Colonic mucosa (tissue), 4 donors: Measurements from ENCODE around the gene HEXIM2. TPM values are rescaled to one million over a fixed set of nuclear protein-coding genes. Genes with fewer than 3 reads are reported as not detected.

Experiments used
- DNase-seq: peaks from one replicate; pipeline ENCODE4 v3.0.0-alpha.2; 2020
- H3K27ac ChIP-seq: fragments of 200-600 bp; one replicate; pipeline ENCODE4 v1.8.0; 2021
- H3K27me3 ChIP-seq: fragments of 200-600 bp; one replicate; pipeline ENCODE4 v1.8.0; 2021
- H3K36me3 ChIP-seq: fragments of 200-600 bp; one replicate; pipeline ENCODE4 v1.8.0; 2021
- H3K4me1 ChIP-seq: fragments of 200-600 bp; one replicate; pipeline ENCODE4 v1.8.0; 2021; ENCODE audit warnings: mild to moderate bottlenecking
- H3K4me3 ChIP-seq: fragments of 200-600 bp; one replicate; pipeline ENCODE4 v1.8.0; 2021
- H3K9ac ChIP-seq, 2 donors: one replicate each; pipeline ENCODE4 v1.7.0; 2013; ENCODE audit warnings: control low read depth in 2 of 2, low read depth in 2 of 2, low read length in 2 of 2
- H3K9me3 ChIP-seq: fragments of 200-600 bp; one replicate; pipeline ENCODE4 v1.8.0; 2021
- intact Hi-C: fragments of 100-400 bp; cut with DNase I; formaldehyde crosslinking; loops from one replicate; pipeline ENCODE4 v1.14.1; 2022
- total RNA-seq, 2 donors: library from RNA; stranded (reverse); fragmentation: NEBNext Ultra II Directional in 1 of 2; extraction: Animal tissue kit (Norgen Biotek cat#: 25700) in 1 of 2; gene quantifications; one replicate each; pipeline ENCODE4 v1.2.1, GENCODE V29; 2021
- TF ChIP-seq, protein P1 (sequence below): fragments of 200-600 bp; IDR thresholded peaks from one replicate; pipeline ENCODE4 v1.8.0; 2022; ENCODE audit warnings: antibody characterized with exemption, mild to moderate bottlenecking
- donor health status: healthy.
- donor health status: DM: no; HTN: no; CAD: no.
- donor health status: DM: no; HTN: no; CAD: no.

Gene HEXIM2
- total RNA-seq, 2 donors from 2014 or later: 7.2 to 8.1 TPM

DNA sequence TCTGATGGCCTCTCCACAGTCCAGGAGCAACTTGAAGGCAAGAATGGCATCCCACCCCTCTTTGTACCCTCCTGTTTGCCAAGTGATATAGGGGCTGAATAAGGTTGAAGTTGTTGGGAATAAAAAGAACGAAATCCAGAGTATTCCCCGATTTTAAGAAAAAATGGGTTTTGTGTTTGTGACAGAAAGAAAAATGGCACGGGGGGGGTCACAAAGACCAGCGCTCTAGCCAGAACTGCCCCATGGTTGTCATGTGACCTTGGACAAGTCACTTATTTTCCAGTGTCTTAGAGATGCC, 15.1 kb upstream of the HEXIM2 start:
- no peak overlapping the region for H3K4me3 ChIP-seq
- no peaks in the 10 kb centered on the region for H3K9me3 ChIP-seq
- peak overlapping the region in 1 of 2 donors; percentile 91 for H3K9ac ChIP-seq
- intact Hi-C loops: no loop called here
- TF ChIP-seq, protein P1, sequence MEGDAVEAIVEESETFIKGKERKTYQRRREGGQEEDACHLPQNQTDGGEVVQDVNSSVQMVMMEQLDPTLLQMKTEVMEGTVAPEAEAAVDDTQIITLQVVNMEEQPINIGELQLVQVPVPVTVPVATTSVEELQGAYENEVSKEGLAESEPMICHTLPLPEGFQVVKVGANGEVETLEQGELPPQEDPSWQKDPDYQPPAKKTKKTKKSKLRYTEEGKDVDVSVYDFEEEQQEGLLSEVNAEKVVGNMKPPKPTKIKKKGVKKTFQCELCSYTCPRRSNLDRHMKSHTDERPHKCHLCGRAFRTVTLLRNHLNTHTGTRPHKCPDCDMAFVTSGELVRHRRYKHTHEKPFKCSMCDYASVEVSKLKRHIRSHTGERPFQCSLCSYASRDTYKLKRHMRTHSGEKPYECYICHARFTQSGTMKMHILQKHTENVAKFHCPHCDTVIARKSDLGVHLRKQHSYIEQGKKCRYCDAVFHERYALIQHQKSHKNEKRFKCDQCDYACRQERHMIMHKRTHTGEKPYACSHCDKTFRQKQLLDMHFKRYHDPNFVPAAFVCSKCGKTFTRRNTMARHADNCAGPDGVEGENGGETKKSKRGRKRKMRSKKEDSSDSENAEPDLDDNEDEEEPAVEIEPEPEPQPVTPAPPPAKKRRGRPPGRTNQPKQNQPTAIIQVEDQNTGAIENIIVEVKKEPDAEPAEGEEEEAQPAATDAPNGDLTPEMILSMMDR: no peak
- no peaks in the 10 kb centered on the region for H3K27me3 ChIP-seq
- H3K4me1 ChIP-seq: peaks cover 11% of the 10 kb centered on the region
- no peaks in the 10 kb centered on the region for H3K36me3 ChIP-seq
- H3K27ac ChIP-seq: peak overlapping the region; percentile 98
- DNase-seq: no peak

DNA sequence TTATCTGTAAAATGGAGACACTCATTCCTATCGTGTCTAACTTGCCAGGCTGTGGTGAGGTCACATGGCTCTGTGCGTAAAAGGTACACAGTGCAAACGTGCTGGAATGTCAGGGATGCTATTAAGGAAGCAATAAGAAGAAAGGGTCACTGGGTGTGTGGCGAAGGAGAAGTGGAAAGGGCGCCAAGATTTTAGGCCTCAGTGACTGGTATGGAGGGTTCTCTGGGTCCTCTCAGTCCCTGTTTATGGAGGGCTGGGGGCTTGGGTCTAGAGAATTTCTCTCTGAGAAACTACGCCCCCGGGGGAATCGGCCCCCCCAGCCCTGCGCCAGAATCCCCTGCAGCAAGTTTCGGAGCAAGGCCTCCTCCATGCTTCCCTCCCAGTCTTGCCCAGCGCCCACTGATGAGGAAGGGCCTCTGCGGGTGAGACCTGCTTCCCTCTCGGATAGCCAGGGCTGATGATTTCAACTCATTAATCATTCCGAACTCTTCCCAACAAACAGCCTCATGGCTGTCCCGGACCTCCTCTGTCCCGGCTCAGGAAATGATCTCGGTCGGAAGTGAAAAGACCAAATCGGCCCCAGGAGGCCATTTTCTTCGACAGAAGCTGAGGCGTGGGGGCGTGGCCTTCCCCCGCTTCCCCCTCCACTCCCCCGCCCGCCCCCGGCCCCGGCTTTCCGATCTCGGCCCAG, 14.6 kb upstream of the HEXIM2 start:
- peaks cover 15% of the 10 kb centered on the region for H3K4me1 ChIP-seq
- peak; percentile 81 for DNase-seq
- H3K27ac ChIP-seq: peak overlapping the region; percentile 98
- no peaks in the 10 kb centered on the region for H3K36me3 ChIP-seq
- H3K9me3 ChIP-seq: no peaks in the 10 kb centered on the region
- H3K4me3 ChIP-seq: peak overlapping the region; percentile 55
- intact Hi-C loops: no loop called here
- TF ChIP-seq, protein P1: no peak
- peak overlapping the region; percentile 71 to 91 for H3K9ac ChIP-seq
- no peaks in the 10 kb centered on the region for H3K27me3 ChIP-seq

DNA sequence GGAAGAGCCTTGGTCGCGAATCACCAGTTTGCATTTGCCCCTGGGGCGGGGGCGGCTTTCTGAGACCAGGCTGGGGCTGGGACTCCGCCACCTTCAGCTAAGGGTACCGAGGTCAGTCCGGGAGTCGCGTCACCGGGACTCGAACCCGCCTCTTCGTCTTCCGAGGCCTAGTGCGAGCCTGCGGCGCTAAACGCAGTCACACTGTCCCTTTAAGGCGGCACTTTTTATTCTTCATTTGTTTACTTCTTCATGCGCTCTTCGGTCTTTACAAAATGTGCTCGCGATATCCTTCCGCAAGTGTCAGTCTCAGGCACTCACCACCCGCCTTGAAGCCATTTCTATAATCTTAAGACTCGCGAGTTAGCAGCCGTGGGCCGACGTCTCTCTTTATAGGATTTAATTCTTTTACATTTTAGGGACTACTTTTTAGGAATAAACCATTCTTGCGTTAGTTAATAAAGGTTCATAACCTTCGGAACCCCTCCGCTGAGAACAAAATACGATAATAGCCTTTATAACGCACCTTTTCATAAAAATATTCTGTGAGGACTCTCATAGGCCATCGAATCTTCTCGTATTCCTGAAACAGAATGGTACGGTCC, 14.0 kb upstream of the HEXIM2 start:
- peak; percentile 83 for DNase-seq
- Histone ChIP-seq H3K4me1 (peaks cover 15% of the 10 kb centered on the region), H3K9me3 (no peaks in the 10 kb centered on the region), H3K27me3 (no peaks in the 10 kb centered on the region), H3K4me3 (peak overlapping the region; percentile 55), H3K9ac (peak overlapping the region; percentile 71 to 91), H3K27ac (peak overlapping the region; percentile 98), H3K36me3 (no peaks in the 10 kb centered on the region)
- TF ChIP-seq, protein P1: no peak
- intact Hi-C loops: no loop called here

DNA sequence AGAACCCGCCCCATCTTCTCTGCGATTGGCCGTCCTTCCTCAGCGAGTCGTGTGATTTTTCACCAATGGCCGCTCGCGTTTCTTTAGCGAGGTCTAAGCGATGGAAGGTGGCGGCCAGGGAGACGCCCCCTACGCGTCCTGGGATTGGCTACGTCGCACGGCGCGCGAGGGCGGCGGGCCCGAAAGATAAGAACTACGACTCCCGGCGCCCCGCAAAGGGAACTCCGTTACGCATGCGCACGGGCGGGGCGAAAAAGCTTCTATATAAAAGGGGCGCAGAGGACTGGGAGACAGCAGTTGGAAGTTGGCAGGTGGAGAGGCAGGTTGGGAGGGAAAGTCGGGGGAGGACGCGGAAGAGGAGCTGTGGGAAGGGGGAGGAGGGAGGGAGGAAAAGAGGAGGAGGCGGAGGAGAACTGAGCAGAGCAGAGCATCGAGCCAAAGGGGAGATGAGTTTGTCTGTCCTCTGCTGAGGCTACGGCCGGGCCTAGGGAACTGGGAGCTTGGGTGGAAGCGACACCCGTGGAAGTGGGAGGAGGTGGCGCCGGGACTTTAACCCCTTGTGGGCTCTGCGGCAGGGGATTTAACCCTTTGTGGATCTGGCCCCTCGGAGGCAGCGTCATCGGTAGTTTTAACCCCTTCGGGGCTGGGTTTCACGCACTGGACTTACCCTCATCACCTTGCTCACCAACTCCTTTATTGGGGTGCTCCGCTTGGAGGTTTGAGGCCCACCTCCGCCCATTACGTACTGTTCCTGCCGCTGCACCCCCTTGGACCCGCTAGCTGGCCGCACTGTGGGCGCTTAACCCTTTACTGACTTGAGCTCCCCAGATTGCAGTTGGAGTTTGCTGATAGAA, 13.3 kb upstream of the HEXIM2 start, which contains the start of gene HEXIM1:
HEXIM1 (plus strand) TSS at position 293 of the 854 bp plus-strand sequence. CDS start 716 bp downstream, outside the sequence.
- DNase-seq: peak; percentile 99
- TF ChIP-seq, protein P1: no peak
- intact Hi-C loops: no loop called here
- peaks cover 15% of the 10 kb centered on the region for H3K4me1 ChIP-seq
- H3K9me3 ChIP-seq: no peaks in the 10 kb centered on the region
- H3K4me3 ChIP-seq: peak within 1 kb of the TSS; percentile 65
- H3K27ac ChIP-seq: peak within 1 kb of the TSS; percentile 98
- peak within 1 kb of the TSS; percentile 85 to 91 for H3K9ac ChIP-seq
- no peaks in the 10 kb centered on the region for H3K27me3 ChIP-seq
- H3K36me3 ChIP-seq: no peaks in the 10 kb centered on the region

DNA sequence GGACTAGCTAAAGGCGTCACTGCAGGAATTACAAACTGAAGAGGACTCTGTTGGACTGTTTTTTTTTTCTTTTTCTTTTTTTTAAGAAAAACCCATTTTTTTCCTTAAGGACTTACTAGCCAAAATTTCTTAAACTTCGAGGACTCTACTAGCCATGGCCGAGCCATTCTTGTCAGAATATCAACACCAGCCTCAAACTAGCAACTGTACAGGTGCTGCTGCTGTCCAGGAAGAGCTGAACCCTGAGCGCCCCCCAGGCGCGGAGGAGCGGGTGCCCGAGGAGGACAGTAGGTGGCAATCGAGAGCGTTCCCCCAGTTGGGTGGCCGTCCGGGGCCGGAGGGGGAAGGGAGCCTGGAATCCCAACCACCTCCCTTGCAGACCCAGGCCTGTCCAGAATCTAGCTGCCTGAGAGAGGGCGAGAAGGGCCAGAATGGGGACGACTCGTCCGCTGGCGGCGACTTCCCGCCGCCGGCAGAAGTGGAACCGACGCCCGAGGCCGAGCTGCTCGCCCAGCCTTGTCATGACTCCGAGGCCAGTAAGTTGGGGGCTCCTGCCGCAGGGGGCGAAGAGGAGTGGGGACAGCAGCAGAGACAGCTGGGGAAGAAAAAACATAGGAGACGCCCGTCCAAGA, 12.5 kb upstream of the HEXIM2 start:
- Histone ChIP-seq H3K4me1 (peaks cover 15% of the 10 kb centered on the region), H3K9me3 (no peaks in the 10 kb centered on the region), H3K27ac (peak overlapping the region; percentile 96), H3K27me3 (no peaks in the 10 kb centered on the region), H3K36me3 (no peaks in the 10 kb centered on the region), H3K9ac (peak overlapping the region; percentile 85 to 89), H3K4me3 (peak overlapping the region; percentile 65)
- TF ChIP-seq, protein P1: peak; percentile 90
- intact Hi-C loops: no loop called here
- peak; percentile 92 for DNase-seq
